HL-60/S4 (cell line): Measurements from ENCODE around the gene BMP8B.

Source experiments
- in situ Hi-C: fragments of 300-500 bp; cut with MboI; formaldehyde crosslinking; loops from 2 replicates; pipeline ENCODE4 v1.14.3; 2022; ENCODE audit warnings: low sequenced_read_pairs

The BMP8B gene

GRCh38 chr1:39761016-39761415 lies 27.6 kb downstream of the BMP8B start:
- in situ Hi-C loops = no loop called here

GRCh38 chr1:39760074-39761008 lies 28.3 kb downstream of the BMP8B start:
- in situ Hi-C loops = no loop called here

- in situ Hi-C loops = no loop called here
Observed at GRCh38 chr1:39759436-39759726, 29.3 kb downstream of the BMP8B start.

DNA sequence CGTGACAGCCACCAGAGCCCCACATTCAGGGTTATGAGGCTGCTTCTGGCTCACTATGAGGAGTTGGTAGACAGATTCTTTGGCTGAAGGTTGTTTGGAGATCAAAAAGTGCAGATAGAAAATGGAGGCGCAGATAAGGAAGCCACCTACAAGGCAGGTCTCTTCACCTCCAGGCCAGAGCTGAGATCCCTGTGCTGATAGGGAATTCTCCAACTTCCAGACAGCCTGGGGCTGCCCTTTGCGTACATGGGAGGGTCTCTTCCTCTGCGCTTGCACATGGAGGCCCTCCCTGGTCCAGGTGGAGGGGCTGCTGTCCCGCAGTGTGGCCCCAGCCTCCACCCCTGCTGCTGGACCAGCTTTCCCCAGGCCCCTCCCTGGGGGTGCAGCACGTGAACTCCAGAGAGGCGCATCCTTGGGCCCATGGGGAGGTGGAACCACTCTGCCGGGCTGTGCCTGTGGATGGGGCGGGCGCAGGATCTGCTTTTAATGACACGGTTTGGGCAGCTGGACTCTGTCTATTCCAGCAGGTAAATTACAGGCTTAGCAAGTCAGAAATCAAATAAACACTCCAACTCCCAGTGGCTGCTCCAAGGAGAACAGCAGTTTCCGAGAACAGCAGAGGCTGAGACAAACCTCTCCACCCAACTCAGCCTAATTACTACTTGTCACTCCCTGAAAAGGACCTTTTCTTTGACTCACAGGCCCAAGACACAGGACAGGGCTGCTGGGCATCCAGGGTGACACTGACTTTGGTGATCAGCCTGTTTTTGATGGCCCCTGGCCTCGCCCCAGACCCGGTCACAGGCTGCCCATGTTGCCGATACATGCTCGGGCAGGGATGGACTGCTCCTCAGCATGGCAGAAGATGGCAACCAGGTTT lies 29.9 kb downstream of the BMP8B start:
- in situ Hi-C loops = no loop called here

DNA sequence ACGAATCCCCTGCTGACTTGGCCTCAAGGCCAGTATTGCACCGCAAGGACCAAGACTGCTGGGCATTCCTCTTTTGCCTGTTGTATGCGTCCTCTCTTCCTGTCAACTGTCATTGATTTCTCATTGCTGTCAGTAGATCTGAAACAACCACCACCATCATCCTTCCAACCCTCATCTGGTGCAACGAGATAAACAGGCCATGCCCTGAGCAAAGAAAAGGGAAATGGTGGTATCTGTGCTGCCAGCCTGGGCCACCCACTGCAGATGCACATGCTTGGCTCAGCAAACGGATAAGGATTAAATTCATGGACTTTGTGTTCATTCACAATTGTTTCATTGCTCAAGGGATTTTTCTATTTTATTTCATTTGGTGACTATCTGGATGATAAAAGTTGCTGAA lies 31.2 kb downstream of the BMP8B start:
- in situ Hi-C loops = no loop called here

DNA sequence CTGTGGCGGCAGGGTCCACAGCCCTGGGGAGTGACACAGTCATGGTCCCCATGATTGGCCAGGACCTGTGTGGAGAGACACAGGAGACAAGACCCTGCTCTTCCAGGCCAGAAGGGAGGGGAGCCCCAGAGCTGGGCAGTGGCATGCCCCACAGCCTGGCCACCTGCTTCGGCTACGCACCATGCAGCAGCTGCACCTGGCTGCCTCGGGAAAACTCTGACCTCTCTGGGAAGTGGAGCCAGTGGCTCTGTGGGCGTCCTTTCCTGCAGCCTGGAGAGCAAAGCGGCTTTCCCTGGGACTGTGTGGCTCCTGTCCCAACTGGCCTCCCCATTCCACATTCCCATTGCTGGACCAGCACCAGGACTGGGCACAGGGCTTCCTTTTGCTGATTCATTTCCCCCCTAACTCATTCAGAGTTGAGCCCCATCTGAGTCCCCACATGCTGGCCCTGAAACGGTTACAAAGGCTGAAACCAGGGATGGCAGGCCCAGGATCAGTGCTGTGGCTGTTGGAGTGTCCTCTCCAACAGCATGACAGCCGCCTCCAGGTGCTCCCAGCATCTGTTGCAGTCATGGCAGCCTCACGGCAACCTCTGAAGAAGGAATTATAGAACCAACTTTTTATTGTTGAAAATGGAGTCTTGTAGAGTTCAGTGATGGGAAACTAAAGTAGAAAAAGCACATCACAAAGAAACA lies 32.6 kb downstream of the BMP8B start:
- in situ Hi-C loops = no loop called here

GRCh38 chr1:39754906-39755504 lies 33.7 kb downstream of the BMP8B start:
- in situ Hi-C loops = no loop called here

- in situ Hi-C loops = no loop called here
Observed at GRCh38 chr1:39754026-39754570, 34.6 kb downstream of the BMP8B start.

DNA sequence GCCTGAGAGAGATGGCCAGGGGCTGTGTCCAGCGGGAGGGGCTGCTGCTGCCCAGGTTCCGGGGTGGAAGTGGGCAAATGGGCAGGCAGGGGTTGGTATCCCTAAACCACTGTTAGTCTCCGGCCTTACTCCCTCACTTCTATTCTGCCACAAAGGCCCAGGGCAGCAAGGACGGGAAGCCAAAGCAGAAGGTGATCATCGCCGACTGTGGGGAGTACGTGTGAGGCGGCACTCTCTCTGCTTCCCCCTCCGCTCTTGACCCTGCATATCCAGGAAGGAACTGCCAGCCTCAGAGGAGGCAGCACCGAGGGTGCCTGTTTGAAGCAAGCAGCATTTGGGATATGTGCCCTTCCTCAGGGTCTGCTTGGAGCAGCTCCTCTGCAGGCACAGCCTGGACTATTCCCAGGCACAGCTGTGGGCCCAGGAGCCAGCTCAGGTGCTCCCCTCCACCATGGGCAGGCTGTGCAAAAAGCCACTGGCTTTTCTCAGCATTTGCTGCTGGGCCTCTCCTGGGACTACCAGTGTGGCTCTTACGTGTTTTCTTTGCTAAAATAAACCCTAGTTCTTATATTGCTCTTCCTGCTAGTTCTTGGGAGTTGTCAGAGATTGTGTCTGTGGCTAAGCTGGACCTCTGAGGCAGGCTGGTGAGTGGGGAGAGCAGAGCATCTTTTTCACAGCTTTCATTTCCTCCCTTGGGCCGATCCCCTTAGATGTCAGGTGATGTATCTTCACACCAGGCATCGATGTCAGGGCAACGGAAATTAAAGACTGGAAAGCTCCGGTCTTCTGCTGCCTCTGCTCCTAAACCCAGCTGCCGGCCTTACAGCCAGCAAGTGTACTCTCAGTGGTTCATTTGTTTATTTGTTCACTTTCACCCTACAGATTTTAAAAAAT lies 35.3 kb downstream of the BMP8B start:
- in situ Hi-C loops = no loop called here

- in situ Hi-C loops = no loop called here
Observed at GRCh38 chr1:39752703-39753102, 36.0 kb downstream of the BMP8B start.

DNA sequence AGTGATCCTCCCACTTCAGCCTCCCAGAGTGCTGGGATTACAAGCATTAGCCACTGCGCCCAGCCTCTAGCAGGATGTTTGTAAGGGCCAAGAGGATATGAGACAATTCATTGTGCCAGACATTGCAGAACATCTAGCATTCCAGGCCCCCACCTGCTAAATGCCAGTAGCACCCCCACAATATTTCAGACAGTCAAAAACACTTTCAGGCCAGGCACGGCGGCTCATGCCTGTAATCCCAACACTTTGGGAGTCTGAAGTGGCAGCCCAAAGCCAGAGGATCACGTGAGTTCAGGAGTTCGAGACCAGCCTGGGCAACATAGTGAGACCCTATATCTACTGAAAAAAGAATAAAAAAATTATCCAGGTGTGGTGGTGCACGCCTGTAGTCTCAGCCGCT lies 37.1 kb downstream of the BMP8B start:
- in situ Hi-C loops = no loop called here

DNA sequence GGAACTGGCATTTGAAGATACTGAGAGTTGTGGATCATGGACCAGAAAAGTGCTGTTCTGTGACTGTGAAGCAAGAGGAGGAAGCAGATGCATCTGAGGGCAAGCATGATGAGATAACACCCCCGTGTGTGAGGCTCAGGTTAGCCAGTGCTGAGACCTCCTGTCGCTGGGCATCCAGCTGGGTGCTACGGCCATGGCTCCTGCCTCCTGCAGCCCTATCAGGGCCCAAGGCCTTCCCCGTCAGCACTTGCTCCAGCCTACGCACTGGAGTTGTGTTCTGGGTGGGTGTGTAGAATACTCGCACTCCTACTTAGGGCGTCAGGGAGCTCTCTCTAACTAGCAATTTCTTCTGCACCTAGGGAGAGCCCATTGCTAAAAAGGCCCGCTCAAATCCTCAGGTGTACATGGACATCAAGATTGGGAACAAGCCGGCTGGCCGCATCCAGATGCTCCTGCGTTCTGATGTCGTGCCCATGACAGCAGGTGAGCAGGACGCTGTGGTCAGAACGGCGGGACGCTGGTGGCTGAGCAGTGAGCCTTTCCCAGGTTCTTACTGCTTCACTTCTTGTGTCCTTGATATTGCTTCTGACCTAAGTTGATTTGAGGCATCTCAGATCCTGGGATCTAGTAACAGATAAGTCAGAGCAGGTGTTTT lies 43.5 kb downstream of the BMP8B start:
- in situ Hi-C loops = no loop called here

- in situ Hi-C loops = no loop called here
Observed at GRCh38 chr1:39738622-39739366, 49.9 kb downstream of the BMP8B start, which contains the start of gene PPIE. Gene PPIE, plus strand, starts transcription at chr1:39738882. Its CDS starts 19 bp downstream, at chr1:39738901.

DNA sequence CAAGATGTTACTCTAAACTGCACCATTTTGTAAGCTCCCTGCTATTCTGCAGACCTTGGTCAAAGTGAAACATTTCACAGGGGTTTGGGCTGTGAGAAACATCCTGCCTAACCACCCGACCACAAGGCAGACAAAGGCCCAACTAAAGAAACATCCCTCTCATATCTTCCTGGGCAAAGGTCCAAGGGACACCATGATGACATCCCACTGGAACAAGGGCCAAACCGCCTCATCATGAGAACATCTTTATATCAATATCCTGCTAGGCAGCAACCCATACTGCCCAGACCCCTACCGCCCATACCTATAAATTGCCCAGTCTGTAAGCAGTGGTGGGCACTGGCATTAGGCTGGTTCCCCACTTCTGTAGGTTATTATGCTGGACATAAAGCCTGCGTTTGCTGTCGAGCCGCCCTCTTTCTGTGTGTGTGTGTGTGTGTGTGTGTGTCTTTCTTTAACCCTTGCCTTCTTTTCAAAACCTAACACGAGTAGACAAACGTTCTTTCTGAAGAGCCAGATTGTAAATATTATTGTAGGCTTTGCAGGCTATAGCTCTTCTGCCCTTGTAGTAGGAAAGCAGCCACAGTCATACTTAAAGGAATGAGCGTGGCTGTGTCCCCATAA lies 51.0 kb downstream of the BMP8B start:
- in situ Hi-C loops = no loop called here

DNA sequence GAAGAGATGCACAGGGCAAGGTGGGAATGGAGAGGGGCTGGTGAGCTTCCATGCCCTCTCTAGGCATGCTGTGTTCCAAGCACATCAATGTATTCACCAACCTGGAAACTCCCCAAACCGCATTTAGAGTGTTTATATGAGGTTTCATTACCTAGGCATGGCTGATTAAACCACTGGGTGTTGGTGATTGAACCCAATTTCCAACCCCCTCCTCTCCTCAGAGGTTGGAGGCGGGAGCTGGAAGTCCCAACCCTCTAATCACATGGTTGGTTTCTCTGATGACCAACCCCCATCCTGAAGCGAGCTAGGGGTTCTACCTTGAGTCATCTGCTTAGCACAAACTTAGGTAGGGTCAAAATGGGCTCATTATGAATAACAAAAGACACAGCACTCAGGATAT lies 52.9 kb downstream of the BMP8B start:
- in situ Hi-C loops = no loop called here

DNA sequence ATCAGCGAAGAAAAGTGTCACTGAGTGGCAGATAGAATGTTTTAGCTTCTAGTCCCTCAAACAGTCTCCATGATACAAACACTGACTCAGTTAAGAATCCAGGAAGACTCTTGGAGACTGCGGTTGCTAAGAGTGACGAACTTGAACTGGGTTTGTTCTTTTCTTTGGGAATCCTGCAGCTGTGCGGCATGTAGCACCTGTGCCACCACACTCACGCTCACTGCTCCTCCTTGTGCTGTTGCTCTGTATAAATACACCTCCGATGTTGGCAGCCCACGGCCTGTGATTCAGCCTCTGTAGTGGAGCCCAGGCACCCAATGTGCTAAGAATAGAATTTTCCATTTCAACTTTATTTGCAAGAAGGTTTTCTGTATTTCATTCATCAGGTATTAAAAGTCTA lies 55.5 kb downstream of the BMP8B start:
- in situ Hi-C loops = no loop called here

DNA sequence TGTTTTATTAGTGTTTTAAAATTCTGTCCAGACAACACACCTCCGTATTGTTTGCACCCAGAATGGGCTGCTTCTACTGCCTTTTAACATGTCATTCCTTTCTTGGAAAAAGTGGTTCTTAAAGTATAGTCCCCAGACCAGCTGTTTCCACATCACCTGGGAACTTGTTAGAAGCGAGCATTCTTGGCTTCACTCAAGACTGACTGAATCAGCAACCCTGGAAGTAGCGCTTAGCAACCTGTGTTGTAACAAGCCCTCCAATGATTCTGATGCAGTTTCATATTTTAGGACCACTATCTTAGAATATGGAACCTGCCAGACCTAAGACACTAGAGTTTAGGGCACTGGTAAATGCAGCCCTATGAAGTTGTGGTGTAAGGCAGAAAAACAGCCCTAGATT lies 55.9 kb downstream of the BMP8B start:
- in situ Hi-C loops = no loop called here

DNA sequence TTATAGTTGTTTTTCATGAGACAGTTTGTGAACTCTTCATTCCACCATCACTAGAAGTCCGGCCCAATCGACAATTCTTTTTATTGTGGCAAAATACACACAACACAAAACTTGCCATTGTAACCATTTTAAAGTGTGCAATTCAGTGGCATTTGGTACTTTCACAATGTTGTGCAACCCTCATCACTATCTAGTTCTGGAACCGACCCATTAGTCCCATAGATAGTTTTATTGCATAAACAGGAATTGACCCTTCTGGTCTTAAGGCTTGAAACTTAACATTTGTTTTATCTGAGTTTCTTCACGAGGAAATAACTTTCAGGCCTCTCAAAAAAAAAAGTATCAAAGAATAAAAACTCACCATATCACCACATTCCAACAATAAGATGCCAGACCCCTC lies 58.8 kb downstream of the BMP8B start:
- in situ Hi-C loops = no loop called here
